Esophagus mucosa (tissue), 1 donor: ENCODE results near the gene SSBP3. TPM values are rescaled to one million over a fixed set of nuclear protein-coding genes. Genes with fewer than 3 reads are reported as not detected.

Experiments
- ATAC-seq: fragments of 200-7000 bp; cut with Tn5 transposase; one replicate; pipeline ENCODE4 v1.9.1; 2020
- total RNA-seq: library from RNA; stranded (reverse); gene quantifications from one replicate; pipeline ENCODE4 v1.2.4, GENCODE V29; 2023
- donor health status: DM: yes; HTN: yes; CAD: no.

The SSBP3 gene
- total RNA-seq, 1 donor from 2014 or later, result 39.3 TPM

DNA sequence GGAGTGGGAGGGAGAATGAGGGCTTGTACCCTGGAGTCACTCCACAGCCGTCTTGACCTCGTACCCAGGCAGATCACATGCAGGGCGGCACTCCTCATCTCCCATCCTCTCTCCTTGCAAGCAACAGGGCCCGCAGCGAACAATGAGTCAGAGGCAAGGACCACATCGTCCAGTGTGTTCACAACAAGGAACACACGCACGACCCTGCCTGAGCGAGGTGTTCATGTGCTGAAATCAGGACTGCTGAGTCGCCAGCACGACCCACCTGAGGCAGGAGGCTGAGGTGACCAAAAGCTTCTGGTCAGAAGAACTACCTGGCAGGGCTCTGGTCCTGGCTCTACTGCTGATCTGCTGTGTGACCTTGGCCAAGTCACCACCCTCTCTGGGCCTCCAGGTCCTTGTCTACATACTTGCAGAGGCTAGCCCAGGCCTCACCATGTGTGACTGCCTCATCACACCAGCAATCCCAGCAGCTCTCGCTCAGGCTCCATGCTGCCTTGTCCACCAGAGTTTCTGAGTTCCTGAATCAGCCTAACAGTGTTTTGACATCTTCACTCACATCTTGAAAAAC lies 78.0 kb downstream of the SSBP3 start:
- no peak for ATAC-seq

DNA sequence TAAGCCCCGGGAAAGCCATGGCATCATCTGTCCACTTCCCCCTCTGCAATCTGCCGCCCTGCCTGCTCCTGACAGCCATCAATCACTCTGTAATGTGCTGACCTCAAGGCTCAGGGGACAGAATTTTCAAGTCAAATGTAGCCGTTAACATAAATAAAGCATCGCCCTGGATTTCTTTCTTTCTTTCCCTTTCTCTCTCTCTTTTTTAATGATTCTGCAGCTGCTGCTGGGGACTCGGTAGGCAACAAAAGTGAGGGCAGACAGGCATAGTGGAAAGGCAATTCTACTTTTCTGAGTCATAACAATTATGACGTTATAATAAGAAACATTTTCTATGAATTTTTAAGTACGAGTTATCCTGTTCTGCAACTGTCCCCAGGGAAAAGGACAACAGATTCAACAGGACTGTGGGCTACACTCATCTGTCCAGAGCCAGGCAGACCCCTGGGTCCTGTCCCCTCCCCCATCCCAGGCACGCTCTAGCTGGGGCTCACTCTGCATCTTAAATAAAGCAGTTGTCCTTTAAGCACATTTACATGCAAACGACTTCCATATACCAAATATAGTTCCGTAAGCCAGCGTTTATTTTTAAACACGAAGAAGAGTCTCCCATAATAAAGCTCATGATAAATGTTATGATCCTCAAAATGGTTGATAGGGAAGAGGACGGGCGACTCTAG lies 78.7 kb downstream of the SSBP3 start:
- no peak for ATAC-seq

DNA sequence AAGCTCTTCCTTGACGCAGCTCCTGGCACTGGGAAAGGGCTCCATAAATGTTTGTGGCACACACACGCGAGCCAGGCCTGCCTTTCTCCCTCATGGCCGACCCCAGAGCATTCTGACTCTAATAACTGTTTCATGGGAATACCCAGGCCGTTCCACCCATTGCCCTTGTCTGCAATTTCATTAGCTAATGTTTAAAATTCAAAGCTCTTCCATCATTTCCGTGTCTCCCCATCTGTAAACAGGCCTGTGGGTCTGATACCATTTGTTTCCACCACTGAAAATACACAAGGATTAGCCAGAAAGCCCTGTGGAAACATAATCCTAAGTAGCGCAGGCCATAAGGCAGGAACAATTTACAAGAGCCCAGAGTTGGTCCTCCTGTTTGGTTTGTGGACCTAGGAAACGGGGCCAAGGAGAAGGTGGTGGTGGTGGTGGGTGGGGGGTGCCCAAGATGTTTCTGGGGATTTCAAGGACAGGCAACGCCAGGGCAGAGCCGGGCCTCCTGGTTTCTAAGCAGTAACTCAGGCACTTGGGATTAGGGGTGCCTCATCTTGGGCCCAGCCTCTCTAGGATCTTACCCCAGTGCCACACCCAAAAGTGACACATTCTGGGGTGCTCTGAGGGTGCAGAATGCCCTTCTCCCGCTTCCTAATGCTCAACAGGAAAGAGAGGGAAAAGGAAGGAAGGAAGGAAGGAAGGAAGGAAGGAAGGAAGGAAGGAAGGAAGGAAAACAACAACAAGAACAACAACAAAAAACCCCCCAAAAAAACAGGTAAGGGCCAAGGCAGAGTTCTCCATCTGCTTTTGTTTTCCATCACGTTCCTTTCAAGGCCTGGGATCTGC lies 79.4 kb downstream of the SSBP3 start:
- ATAC-seq, result peak; percentile 59

DNA sequence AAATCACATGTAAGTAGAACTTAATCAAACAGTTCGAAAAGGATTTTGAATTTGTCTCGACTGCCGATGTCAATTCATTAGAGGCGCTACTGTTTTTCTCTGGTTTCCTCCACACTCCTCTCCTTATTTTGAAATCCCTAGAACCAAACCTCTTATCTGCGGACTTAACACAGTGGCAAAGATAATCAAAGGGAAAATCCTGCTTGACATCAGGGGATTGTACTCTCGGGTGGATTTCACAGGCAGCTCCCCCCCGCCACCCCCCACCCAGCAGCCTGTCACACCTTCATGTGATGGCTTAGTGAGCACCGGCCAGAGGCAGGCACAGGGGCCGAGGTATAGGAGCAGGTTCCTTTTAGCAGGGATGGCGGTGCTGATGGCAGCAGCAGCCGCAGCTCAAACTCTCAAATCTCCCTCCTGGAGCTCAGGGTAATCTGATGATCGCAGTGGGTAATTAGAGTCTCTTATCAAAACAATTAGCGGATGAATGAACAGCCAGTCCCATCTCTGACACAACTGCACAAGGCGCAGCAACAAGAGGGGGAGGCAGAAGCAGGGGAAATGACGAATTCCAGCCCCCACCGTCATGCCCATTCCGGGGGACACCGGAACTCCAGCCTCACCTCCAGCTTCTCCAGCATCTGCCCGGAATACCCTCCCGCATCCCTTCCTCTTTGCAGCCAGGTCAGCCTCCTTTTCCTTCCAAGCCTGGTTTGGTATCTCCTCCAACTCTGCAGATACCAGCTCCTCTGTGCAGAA lies 80.3 kb downstream of the SSBP3 start:
- no peak for ATAC-seq

DNA sequence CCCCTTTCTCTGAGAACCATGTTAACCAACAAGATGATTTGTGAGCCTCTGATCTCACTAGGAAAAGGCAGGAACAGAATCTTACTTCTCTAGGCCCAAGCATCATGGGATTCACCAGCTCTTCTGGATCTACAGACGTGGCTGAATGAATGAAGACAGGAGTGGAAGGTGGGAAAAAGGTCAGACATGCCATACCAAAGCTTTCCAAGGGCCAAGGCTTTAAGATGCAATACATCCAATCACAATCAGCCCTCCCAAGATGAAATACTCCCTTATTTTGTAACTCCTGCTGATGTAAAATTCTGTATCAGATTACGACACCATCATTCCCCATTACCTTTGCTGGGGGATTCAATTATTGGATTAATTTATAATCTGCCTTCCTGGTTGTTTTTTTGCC lies 80.9 kb downstream of the SSBP3 start:
- no peak for ATAC-seq

DNA sequence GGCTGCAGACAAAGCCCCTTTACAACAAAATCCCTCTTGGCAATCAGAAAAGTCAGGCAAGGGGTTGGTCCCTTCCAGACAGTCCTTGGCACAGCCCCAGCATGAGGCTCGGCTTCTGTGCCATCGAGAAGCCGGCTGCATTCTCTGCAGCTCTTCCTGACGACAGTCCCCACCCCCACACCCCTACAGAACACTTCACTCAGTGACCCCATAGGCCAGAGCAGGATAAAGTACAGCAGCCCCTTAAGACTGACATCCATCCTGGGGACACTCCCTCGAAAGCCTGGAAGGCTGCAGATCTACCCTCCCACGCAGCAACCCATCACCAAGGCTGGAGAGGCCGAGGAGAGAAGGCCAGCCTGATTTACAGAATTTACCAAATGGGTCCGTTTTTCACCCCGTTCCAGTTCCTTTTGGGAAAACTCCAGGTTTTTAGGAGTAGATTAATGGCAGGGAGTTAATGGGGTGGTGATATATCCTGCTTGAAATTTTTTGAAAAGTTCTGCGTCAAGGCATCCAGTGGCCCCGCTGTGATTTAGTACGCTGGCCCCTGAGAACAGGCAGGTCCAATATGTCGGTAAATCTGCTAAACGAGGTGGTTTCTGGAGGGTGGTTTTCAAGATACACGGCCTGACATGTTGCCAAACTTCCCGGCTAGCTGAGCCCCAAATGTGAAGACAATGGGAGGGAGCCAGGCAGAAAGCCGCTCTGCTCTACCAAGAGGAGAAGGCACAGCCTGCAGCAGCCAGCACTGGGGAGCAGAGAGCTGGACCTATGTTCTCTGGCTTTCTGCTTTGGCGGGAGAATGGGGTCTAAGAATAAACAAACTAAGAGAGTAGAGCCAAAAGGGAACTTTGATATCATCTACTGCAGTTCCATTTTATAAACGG lies 81.7 kb downstream of the SSBP3 start:
- ATAC-seq, result no peak

DNA sequence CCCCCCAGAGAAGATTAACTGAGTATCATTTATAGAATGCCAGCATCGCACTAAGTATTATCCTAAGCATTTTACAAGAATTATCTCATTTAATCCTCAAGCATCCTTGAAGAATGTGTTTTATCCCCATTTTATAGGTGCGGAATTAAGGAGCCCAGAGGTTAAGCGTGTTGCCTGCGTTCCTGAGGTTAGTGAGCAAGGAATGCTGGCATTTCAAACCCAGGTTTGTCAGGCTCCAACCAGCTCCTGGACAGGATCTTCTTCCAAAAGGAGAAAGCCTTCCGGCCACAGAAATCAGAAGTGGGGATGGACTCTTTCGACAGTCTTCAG lies 82.3 kb downstream of the SSBP3 start:
- no peak for ATAC-seq

DNA sequence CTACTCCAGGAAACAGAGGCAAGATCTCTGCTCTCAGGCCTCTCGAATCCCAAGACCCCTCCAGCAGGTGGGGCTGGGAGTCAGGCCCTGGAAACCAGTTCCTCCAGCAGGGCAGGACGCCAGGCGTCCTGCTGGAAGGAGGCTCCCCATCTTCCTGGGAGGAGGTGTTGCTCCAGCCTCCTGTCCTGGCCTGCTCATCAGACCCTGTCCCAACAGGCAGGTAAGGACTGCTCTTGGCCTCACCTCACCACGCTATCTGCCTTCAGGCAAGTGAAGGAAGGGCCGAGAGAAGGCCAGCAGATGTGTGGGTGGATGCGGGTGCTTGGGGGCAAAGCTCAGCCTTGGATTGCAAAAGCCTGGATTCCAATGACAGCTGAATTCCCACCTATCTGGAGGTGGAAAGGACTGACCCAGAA lies 82.9 kb downstream of the SSBP3 start:
- peak; percentile 89 for ATAC-seq

DNA sequence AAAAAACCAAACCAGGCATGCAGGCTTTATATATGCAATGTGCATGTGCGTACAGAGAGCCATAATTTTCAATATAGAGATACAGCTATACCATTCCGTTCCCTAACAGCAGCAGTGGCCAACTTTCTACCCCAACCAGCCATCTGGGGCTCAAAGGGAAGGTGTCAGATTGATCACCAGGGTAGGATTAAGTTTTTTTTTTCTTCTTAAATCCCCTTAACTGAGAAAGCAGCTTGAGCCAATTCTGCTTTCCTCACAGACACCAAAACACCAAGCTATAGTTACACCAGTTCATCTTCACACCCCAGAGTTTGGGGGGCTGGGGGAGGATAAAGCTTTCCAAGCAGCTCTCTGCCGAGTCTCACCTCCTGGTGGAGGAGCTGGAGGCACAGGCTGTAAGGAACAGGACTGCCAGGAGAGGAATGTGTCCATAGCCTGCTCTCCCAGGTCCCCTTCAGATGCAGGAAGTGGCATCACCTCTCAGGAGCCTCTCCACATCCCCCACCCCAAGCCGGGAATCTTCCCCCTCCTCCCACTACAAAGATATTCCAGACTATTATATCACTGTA lies 87.9 kb downstream of the SSBP3 start:
- ATAC-seq, result no peak

DNA sequence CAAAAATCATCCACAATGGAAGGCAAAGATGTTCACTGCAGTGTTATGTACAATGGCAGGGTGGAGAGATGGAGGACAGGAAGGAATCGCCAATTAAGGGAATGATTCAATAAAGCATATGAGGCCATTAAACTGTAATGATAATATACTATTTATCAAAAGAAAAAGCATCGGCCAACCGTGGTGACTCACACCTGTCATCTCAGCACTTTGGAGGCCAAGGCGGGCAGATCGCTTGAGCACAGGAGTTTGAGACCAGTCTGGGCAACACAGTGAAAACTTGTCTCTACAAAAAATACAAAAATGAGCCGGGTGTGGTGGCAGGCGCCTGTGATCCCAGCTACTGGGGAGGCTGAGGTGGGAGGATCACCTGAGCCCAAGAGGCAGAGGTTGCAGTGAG lies 89.1 kb downstream of the SSBP3 start:
- ATAC-seq, result peak; percentile 10

DNA sequence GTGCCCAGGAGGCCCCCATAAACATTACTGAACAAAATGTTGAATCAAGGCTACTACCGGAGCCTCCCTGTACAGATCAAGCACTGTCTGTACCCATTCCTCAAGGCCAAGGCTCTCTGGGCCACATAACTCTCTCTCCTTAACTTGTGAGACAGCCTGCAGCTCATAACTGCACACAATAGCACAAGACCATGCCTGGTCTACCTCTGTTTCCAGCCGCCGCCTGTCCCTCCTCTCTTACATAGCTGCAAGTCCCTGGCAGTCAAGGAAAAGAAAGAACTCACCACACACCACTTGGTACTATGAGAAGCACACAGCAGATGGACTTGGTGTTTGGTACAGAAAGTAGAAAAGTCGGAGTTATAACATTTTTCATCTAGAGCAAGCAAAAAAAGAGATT lies 91.1 kb downstream of the SSBP3 start:
- no peak for ATAC-seq

DNA sequence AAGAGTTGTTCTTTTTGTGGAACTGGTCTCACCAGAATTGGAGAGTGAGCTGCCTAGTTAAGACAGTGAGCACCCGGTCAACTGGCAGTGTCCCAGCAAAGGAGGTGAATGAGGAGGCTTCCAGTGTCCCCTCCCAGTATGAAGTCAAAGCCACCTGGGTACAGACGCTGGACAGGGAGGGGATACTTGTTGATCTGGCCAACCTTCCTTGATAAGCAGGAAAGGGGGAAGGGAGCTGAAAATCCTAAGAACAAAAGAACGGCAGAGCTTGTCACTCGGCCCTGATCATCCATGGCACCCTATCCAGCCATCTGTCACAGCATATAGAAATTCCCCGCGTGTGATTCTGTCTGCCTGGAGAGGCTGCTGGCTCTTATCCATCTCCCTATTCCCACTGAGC lies 91.5 kb downstream of the SSBP3 start:
- ATAC-seq, result peak; percentile 82

DNA sequence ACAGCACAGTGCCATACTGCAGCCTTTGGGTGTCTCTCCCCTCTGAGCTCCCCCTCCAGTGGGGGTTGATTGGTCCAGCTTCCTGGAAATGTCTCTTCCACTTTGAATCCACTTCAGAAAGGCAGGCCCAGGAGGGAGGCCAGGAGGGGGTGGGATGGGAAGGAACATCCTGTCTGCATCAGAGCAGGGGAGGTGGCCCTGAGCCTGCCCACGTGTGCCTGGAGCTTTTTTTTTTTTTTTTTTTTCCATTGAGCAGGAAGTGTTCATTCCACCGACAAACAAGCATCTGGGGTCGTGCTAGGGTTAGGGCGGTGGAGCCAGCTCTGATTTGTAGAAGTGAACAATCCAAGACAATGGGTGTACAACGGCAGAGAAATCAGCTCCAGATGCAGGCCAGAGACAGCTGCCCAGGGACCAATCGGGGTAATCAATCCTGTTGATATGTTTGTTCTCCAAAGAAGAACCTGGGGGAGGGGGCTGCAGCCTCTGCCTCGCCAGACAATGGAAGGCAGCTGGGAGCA lies 93.3 kb downstream of the SSBP3 start:
- peak; percentile 50 for ATAC-seq

DNA sequence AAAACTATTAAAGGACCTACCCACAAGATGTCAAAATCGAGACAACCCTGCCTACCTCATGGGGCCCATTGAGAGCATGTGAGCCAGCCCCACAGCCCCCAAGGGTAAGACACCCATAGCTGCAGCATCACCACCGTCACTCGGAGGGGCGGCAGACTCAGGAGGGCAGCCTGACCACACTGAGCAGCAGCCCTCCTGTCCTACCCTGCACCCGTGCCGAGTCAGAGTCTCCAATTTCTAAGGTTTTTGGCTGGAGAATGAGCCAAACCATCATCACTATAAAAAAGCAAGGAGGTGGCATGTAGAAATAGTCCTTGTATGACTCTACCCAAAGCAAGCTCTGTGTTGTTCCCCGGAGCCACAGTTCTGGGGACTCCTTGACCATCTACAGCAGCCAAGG lies 94.7 kb downstream of the SSBP3 start:
- no peak for ATAC-seq

DNA sequence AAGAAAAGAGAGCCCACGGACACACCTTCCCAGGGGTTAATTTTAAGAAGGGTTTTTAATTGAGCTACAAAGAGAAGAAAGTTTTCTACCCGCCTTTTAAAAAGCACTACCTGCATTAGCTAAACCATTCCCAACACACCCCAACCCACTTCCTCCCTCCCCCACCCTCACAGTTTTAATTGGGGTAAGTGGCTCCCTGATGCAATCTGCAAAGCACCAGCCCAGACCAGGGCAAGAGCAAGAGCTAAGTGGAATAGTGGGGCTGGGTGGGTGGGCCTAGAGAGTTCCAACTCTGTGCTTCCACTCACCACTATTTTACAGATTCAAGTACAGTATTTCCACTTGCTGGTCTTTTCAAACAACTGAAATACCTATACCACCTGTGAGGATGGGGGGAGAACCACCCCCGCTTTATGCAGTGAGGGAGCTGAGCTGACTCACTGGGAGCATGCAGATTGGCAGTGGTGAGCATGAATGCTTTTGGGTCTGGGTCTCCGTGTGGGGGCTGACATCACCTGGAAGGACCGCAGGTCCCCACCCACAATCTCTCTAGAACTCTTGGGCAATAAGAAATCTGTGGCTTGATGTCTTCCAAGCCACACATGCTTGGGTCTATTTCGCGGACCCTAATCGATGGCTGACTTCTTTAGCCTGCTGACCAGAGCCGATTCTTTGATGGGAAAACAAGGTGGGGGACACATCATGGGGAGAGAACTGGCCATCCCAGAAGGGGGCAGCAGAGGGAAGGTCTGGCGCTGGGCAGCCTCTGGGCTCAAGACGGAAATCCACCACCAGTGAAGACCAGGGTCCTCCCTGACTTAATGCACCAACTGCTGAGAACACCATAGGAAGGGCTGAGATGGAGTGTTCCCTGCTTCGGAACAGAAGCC lies 95.5 kb downstream of the SSBP3 start:
- ATAC-seq, result no peak

DNA sequence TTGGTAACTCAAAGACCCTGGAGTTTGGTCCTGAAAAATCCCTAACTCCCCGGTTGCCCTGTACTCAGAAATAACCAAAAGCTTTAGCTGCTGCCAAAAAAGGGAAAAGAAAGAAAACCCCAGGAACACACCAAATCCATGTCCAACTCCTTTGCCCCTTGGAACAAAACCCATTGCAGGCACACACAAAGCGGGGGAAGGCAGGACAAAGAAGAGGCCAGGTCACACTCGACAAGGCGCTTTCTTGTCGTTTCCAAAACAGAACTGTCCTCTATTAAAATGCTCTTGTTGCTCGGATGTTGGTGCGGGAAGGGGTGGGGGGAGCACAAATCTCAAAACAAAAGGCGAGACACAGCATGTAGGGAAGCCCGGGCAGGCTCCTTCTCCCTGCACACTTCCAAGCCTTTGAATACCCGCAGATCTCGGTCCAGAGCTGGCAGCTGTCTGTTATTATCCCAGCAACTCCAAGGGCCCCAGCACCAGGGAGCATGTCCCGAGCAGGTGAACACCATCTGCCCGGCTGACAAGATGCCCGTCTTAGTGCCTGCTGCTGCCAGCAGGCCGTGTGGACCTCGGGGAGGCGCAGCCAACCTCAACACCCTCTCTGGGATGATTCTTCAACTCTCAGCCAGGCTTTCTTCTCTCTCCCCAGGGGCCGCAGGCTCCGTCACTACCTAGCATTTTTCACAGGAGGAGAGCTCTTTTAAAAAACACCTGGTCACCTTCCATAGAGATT lies 96.4 kb downstream of the SSBP3 start:
- no peak for ATAC-seq

DNA sequence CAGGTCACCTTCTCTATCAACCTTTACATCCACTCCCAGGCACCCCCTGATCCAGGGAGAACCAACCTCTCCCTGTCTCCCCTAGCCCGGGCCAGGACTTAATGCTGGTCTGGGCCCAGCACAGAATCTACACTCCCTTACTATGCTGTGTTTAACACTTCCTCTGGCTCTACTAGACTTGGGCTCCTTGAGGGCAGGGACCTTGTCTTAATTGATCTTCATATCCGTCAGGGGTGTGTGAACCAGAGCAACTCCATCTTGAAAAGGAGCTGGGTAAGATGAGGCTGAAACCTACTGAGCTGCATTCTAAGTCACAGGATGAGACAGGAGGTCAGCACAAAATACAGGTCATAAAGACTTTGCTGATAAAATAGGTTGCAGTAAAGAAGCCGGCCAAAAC lies 98.9 kb downstream of the SSBP3 start:
- ATAC-seq, result no peak

DNA sequence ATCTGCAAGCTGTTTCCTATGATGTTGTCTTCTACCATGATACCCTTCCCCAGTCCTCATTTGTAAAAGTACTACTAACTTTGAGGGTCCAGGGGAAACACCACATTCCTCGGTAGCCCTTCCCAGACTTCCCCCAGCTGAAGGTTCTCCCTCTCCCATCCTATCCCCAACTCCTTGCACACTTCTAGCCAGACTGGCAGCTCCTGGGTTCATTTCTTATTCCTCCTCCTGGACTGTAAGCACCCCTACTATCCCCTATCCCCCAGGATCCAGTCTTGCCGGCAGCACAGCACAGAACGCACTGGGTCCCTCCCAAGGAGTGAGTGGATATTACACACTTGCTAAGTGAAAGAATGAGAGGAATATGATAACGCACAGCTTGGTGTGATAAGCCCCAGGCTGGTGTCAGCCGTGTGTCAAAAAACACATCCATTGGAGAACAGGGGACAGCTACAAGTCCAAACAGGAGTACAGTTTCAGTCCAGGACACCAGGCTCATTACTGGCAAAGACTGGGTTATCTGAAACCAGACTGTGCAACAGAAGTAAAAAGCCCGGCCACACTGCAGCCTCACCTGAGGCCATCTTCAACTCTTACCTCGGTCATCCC lies 100.2 kb downstream of the SSBP3 start:
- ATAC-seq, result no peak

DNA sequence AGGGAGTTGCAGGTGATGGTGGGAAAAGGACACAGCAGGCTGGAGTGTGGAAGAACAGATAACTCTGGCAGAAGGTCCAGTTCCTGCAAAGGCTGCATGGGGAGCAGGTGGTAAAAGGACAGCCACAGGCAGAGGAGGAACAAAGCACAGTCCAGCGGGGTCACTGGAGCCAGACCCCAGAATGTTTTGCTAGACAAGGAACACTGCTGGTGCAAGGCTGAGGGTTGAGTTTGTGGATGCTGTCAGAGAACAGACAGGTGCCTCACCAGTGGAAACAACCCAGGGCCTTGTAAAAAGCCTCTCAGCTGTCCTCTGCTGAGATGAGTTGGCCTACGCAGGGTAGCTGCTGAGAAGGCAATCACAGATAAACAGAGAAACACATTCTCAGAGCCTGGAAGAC lies 101.7 kb downstream of the SSBP3 start:
- no peak for ATAC-seq
